Inferior parietal cortex (tissue), 1 donor: ENCODE data around the gene SOX5.
"Not testable (repeated sequence)": the region's sequence is repeated elsewhere in the genome, so short reads cannot be mapped to it uniquely, and the experiment has no call there.

Experiments used
- DNase-seq: peaks from one replicate; pipeline ENCODE4 v3.0.0-alpha.2; 2016; ENCODE audit errors: extremely low spot score

SOX5 gene

GRCh38 chr12:23546756-23547155 lies 402.7 kb downstream of the SOX5 start:
- no peak for DNase-seq

GRCh38 chr12:23543767-23544166 lies 405.7 kb downstream of the SOX5 start:
- no peak for DNase-seq

- DNase-seq: no peak
These were observed 407.3 kb downstream of the SOX5 start for GRCh38 chr12:23542187-23542586.

GRCh38 chr12:23540572-23540971 lies 408.9 kb downstream of the SOX5 start:
- no peak for DNase-seq

DNA sequence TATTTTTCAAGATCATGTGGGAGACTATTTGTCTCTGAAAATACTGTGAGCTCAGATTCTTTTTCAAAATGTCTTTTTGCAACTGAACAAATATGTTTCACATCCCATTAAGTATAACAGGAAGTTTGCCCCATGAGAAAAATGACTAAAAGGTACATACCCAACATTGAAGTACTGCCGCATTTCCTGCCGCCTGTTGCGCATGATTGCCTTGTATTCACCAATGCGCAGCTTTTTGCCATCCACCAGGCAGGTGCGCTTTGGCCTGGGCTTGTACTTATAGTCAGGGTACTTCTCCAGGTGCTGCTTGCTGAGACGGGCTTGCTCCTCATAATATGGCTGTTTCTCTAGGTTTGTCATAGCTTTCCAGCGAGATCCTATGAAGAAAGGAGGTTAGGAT lies 413.2 kb downstream of the SOX5 start:
- no peak for DNase-seq

DNA sequence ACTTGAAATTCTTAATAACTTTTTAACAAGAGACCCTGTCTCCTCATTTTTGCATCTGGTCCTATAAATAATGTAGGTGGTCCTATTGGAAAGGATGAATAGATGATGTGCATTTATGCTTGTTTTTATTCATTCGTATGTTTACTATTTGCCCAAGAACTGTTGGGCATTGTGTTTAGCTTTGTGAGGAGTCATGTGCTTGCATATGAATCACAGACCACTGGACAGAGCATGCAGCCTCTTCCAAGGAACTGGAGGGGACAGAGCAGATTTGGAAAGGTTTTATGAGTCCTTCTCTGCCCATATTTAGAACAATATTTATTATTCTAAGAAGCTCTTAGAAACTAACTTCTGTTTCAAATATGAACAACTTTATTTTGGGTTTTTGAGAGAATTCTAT lies 414.0 kb downstream of the SOX5 start:
- DNase-seq: no peak

- DNase-seq: no peak
These were observed 415.3 kb downstream of the SOX5 start for GRCh38 chr12:23534196-23534595.

DNA sequence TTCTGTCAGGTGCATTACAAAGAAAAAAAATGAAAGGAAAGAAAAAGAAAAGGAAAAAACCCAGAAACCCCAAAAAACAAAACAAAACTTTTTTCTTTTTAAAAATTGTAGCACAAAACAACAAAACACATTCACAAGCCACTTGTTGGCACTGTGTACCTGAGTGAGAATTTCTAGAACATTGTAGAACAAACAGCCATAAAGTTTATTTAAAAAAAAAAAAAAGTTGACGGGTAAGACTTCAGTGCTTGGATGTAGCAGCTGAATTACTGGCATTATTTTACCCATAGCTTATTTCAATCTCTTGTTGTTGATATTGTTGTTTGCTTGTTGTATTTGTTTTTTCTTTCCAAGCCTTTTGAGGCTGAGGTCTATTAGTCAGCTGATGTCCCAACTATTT lies 415.8 kb downstream of the SOX5 start:
- no peak for DNase-seq

GRCh38 chr12:23533265-23533664 lies 416.2 kb downstream of the SOX5 start:
- no peak for DNase-seq

GRCh38 chr12:23528316-23528715 lies 421.2 kb downstream of the SOX5 start:
- no peak for DNase-seq

GRCh38 chr12:23525450-23526072 lies 423.9 kb downstream of the SOX5 start:
- DNase-seq: no peak

DNA sequence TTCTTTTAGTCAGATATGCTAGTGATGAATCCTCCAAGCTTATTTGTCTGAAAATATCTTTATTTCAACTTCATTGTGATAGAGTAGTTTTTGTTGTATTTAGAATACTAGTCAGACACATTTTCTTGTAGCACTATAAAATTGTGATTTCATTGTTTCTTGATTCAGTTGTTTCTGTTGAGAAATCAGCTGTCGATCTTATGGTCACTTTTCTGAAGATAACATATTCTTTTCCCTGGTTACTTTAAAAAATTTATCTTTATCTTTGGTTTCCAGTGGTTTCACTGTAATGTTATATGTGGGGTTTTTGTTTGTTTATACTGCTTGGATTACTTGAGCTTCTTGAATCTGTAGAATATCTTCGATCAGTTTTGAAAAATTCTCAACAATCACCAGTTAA lies 426.1 kb downstream of the SOX5 start:
- DNase-seq: no peak

- DNase-seq: not testable (repeated sequence)
These were observed 430.0 kb downstream of the SOX5 start for GRCh38 chr12:23519444-23519843.

DNA sequence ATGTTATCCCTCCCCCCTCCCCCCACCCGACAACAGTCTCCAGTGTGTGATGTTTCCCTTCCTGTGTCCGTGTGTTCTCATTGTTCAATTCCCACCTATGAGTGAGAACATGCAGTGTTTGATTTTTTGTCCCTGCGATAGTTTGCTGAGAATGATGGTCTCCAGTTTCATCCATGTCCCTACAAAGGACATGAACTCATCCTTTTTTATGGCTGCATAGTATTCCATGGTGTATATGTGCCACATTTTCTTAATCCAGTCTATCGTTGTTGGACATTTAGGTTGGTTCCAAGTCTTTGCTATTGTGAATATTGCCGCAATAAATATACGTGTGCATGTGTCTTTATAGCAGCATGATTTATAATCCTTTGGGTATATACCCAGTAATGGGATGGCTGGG lies 433.7 kb downstream of the SOX5 start:
- DNase-seq: not testable (repeated sequence)

GRCh38 chr12:23510484-23510883 lies 439.0 kb downstream of the SOX5 start:
- no peak for DNase-seq

DNA sequence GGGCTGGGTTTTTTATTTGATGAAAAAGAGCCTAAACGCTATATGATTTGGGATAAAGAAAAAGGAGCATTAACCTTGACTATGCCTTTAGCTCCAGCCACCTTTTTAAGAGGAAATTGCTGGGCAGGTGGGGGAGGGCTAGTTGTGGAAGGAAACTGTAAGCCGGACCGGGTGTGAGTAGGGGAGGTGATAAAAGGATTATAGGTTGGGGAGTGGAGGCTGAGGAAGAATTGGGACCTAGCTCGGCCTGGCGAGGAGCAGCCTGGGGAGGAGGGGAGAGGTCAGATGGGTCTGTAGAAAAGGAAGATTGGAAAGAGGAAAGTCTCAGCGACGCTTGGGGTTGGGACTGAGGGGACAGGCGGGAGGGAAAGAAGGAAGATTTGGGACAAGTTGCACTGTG lies 439.6 kb downstream of the SOX5 start:
- not testable (repeated sequence) for DNase-seq

DNA sequence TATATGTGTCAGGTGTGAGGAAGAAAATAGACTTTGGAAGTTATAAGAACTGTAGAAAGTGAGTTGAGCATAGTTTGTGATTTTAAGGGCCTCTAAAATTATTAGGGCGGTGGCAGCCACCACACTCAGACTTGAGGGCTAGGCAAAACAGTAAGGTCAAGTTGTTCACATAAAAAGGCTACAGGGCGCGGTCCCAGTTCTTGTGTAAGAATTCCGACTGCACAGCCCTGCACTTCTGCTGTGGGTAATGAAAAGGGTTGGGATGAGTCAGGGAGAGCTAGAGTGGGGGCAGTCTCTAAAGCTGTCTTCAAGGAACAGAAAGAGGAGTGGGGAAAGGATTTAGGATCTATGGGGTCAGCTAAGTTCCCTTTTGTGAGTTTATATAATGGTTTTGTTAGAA lies 441.7 kb downstream of the SOX5 start:
- DNase-seq: not testable (repeated sequence)

DNA sequence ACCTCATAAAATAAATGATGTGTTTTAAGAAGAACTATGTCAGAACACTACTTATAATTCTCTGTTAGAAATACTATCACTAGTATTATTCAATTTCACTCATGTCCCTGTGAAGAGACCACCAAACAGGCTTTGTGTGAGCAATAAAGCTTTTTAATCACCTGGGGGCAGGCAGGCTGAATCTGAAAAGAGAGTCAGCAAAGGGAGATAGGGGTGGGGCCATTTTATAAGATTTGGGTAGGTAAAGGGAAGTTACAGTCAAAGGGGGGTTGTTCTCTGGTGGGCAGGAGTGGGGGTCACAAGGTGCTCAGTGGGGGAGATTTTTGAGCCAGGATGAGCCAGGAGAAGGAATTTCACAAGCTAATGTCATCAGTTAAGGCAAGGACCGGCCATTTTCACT lies 443.7 kb downstream of the SOX5 start:
- DNase-seq: not testable (repeated sequence)

DNA sequence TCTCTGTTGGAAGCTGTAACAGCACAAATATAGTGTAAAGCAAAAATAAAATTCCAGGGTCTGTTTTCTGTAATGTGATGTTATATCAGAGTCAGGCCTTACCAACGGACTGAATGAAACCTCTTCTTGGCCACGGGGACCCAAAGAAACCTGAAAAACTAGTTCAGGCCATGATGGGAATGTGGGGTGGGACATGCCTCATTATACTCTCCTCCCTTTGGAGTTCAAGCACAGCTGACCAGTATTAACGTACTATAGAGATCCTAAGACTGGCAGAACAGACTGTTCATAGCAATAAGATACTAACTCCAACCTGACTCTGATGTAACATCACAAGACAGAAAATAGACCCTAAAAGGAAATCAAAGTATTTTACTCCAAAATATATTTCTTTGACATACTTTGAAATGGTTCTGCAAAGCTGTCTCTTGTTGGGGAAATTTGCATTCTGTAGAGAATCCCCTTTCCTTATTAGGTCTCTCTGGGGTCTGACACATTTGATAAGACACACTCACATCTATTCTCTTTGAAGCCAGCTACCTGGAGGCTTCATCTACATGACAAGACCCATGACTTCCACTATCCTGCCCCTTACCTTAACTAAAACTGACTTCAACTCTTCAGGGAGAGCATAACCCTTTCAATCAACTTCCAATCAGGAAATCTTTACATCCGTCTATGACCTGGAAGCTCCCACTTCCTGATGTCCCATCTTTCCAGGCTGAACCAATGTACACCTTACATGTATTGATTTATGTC lies 444.6 kb downstream of the SOX5 start:
- DNase-seq: no peak

GRCh38 chr12:23504043-23504442 lies 445.4 kb downstream of the SOX5 start:
- DNase-seq: no peak

- no peak for DNase-seq
These were observed 445.9 kb downstream of the SOX5 start for GRCh38 chr12:23503544-23503943.

DNA sequence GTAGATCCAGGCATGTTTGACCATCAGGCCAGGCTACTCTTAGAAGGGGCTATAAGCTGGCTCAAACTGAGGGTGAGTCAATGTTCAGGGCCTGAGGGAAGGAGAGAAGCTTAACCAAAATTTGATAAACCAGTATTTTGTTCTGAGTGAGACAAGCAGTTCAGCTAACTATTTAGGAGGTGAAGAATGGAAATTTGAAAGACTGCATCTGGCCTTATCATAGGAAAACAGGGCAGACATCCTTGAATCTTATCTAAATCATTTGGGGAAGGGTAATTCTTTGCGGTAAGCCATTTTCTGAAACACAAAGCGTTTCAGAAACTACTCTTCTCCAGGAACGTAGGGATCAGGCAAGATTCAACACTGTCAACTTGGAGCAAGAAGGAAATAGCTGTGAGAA lies 447.2 kb downstream of the SOX5 start:
- no peak for DNase-seq

DNA sequence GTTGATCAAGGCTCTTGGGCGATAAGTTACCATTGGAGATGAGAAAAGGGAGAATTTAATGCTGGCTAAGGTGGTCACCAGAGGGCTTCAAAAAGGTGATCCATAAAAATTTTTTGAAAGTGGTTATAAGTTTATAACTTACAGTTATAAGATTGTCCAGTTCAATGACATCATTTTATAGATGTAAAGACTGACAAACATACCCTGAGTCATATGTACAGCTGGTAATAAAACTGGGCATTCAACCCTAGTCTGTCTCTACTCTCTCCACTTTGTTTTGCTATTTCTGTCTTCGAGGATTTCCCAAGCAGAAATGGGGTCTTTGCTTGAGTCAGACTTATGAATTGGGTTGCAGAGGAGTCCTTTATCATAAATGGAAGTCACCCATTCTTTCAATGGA lies 454.0 kb downstream of the SOX5 start:
- no peak for DNase-seq

DNA sequence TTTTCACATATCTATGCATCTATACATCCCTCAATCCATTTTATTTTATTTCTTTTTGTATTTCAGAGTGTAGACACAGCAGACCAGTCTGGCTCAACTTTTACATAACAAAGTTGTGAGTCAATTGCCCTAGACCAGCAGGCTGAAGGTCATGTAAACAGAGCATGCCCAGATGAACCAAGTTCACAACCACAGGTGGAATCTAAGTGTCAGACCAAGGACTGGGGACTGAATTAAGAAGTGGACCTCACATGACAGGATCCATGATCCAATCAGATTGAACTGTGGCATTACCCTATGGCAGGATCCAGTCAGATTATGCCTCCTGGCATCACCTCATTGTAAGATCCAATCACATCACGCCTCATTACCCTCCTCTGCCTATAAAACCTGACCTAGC lies 455.8 kb downstream of the SOX5 start:
- no peak for DNase-seq
